SU-DHL-6 (cell line): ENCODE data around the gene ABCB1.

Source experiments
- EZH2phosphoT487 ChIP-seq: fragments of 200-600 bp; sonication (generic), shearing (Covaris generic); conservative IDR thresholded peaks from 2 replicates; pipeline ENCODE4 v1.6.1; 2018; ENCODE audit warnings: mild to moderate bottlenecking, antibody characterized with exemption, low read length, moderate library complexity, mixed read lengths
- TF ChIP-seq, protein P1 (sequence below): fragments of 200-600 bp; sonication (generic); IDR thresholded peaks from one replicate; pipeline ENCODE4 v1.5.1; 2017; ENCODE audit warnings: antibody characterized with exemption, mild to moderate bottlenecking, low read length, moderate library complexity; ENCODE audit not compliant: insufficient read depth, poor library complexity, severe bottlenecking

DNA sequence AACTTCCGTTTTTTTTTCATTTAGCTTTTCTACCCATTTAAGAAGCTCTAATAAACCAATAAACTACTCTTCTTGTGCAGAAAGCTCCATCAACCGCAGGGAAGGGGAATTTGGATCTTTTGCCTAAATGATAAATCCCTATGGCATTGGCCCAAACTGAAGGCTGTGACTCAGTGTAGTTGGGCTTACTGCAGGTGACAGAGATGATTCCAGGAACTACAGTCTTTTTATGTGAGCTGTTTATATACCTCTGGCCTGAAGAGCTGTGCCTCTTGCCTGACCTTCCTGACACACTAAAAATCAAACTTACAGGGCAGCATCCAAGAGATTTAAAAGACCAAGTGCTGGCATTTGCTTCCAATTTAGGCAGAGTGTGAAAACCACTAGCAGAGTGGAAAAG lies 25.2 kb downstream of the ABCB1 start:
- TF ChIP-seq, protein P1, sequence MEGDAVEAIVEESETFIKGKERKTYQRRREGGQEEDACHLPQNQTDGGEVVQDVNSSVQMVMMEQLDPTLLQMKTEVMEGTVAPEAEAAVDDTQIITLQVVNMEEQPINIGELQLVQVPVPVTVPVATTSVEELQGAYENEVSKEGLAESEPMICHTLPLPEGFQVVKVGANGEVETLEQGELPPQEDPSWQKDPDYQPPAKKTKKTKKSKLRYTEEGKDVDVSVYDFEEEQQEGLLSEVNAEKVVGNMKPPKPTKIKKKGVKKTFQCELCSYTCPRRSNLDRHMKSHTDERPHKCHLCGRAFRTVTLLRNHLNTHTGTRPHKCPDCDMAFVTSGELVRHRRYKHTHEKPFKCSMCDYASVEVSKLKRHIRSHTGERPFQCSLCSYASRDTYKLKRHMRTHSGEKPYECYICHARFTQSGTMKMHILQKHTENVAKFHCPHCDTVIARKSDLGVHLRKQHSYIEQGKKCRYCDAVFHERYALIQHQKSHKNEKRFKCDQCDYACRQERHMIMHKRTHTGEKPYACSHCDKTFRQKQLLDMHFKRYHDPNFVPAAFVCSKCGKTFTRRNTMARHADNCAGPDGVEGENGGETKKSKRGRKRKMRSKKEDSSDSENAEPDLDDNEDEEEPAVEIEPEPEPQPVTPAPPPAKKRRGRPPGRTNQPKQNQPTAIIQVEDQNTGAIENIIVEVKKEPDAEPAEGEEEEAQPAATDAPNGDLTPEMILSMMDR, result no peak
- TF ChIP-seq EZH2phosphoT487, result no peak
